ENCODE data around the gene MT1X.

MT1X gene

GRCh38 chr16:56679818-56680217 is 2.5 kb upstream of the MT1X start:
- TF ChIP-seq CTCF (IDR thresholded peaks at IDR 0.05) = no peak

- TF ChIP-seq CTCF (IDR thresholded peaks at IDR 0.05) = no peak
Observed at GRCh38 chr16:56682703-56683397, 580 bp downstream of the MT1X start.

GRCh38 chr16:56683424-56684172 is 1.3 kb downstream of the MT1X start:
- TF ChIP-seq CTCF (IDR thresholded peaks at IDR 0.05) = no peak

- TF ChIP-seq CTCF (IDR thresholded peaks at IDR 0.05) = no peak
Observed at GRCh38 chr16:56684256-56684925, 2.1 kb downstream of the MT1X start.

GRCh38 chr16:56684926-56685590 is 2.8 kb downstream of the MT1X start:
- no peak for TF ChIP-seq CTCF (IDR thresholded peaks at IDR 0.05)

- TF ChIP-seq CTCF (IDR thresholded peaks at IDR 0.05) = no peak
Observed at GRCh38 chr16:56686758-56687157, 4.5 kb downstream of the MT1X start.

- TF ChIP-seq CTCF (IDR thresholded peaks at IDR 0.05) = no peak
Observed at GRCh38 chr16:56688762-56689161, 6.5 kb downstream of the MT1X start.

Data from LNCAP (cell line).